GM19324 (cell line): Measurements from ENCODE around the gene MAPK11.

Source experiments
- ATAC-seq: cut with Tn5 transposase; IDR thresholded peaks from one replicate; pipeline ENCODE4 v1.9.1; 2021; ENCODE audit warnings: mild to moderate bottlenecking, moderate library complexity; ENCODE audit not compliant: unreplicated experiment, low FRiP score

The MAPK11 gene

GRCh38 chr22:50308986-50309600 lies 38.9 kb upstream of the MAPK11 start:
- ATAC-seq, result no peak

DNA sequence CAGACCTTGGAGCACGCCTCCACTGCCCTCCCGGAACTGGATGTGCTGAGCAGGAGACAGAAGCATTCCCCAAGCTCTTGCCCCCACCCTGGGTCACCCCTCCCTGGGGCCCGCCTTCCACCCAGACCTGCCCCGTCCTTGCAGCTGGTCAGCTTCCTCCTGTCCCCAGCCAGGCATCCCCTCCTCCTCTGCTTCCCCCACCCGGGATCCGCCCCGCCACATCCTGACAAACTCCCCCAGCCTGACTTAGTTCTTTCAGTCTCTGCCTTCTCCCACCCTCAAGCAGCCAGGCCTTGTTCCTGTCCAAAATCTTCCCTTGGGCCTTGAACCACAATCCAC lies 38.4 kb upstream of the MAPK11 start:
- ATAC-seq, result no peak

DNA sequence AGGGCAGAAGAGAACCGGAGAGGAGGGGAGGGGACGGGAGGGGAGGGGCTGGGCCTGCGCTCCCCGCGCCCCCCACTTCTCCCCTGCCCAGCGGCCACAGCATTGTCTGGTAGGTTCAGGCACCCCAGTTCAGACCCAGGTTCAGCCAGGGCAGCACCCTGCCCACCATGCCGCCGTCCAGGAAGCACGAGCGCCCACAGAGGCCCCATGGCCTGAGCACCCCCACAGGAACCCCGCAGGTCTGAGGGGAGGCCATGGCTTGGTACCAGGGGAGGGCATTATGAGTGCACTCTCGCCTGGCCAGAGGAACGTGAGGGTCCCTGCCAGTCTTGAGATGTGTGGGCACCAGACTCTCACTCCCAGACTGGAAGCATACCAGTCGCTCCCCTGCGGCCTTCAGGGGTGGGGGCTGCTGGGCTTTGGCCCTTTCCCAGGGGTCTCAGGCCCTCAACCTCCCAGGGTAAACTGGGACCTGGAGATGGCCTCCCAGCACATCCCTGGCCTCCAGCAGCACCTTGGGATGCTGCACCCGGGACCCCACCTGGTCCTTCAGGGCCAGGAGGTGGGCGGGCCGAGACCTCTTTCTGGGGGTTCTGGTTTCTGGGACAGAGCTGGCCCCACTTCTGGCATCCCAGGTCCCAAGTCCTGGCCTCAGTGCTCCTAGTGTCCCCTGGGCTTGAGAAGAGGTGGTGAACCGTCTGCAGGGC lies 37.9 kb upstream of the MAPK11 start:
- no peak for ATAC-seq

DNA sequence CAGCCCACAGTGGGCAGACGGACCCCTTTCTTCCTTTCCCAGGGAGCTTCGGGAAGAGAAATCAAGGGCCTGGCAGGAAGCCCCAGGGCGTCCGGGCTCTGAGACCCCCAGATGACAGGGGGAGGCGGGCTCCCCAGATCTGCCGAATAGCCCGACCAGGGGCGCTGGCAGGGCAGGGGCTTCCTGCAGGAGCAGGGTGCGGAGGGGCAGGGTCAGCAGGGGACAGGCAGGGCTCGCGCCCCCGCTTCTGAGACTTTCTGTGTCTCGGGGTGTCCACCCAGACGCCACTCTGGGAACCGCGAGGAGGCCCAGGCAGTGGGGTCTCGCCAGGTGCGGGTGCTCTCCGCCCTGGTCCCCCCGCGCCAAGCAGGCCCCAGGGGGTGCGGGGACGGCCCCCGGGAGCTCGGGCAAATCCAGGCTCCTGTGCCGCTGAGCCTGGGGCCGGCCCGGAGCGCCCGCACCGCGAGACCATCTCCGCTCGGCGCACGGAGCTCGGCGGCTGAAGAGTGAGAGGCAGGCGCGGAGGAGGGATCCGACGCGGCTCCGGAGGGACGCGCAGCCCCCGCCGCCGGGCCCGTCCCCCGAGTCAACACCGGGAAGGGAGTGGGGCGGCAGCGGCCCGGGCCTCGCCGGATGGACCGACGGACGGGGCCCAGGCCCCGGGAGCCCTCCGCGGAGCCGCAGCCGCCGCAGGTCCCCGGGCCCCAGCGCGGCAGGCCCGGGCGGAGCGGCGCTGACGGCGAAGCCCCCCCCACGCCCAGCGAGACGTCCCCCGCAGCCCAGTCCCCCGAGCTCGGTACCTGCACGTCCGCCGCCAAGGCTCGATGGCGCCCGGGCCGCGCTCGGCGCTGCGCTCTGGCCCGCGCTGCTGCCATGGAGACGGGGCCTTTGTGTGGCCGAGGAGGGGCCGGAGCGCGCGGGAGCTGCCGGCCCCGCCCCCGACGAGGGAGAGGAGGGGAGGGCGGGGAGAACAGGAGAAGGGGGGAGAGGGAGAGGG lies 36.9 kb upstream of the MAPK11 start, which contains the start of gene PLXNB2:
Gene PLXNB2, minus strand, starts transcription at position 894 of the 997 bp plus-strand sequence. CDS start 17,062 bp downstream, outside the sequence.
- peak; percentile 38 for ATAC-seq

GRCh38 chr22:50305923-50306566 lies 35.9 kb upstream of the MAPK11 start:
- no peak for ATAC-seq

DNA sequence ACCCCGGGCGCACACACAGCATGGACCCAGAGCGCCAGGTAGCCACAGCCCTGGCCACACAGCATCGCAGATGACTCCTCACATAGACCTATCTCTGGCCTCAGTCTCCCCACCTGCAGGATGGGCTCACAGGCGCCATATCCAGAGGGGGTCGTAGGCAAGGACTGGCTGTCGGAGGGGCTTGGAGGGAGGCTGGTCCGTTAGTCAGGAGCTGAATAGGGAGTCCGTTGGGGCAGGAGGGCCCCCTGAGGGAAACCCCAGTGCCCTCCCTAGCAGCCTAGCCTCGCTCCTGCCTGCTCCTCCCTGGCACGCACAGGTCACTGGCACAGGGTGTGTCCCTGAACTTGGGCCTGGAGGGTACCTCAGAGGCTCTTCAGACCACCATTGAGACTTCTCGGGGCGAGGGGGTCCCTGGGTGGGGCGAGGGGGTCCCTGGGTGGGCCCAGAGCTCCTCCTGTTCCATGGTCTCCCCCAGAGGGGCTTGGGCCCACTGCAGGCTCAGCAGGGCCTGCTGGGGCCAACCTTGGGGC lies 35.3 kb upstream of the MAPK11 start:
- no peak for ATAC-seq

DNA sequence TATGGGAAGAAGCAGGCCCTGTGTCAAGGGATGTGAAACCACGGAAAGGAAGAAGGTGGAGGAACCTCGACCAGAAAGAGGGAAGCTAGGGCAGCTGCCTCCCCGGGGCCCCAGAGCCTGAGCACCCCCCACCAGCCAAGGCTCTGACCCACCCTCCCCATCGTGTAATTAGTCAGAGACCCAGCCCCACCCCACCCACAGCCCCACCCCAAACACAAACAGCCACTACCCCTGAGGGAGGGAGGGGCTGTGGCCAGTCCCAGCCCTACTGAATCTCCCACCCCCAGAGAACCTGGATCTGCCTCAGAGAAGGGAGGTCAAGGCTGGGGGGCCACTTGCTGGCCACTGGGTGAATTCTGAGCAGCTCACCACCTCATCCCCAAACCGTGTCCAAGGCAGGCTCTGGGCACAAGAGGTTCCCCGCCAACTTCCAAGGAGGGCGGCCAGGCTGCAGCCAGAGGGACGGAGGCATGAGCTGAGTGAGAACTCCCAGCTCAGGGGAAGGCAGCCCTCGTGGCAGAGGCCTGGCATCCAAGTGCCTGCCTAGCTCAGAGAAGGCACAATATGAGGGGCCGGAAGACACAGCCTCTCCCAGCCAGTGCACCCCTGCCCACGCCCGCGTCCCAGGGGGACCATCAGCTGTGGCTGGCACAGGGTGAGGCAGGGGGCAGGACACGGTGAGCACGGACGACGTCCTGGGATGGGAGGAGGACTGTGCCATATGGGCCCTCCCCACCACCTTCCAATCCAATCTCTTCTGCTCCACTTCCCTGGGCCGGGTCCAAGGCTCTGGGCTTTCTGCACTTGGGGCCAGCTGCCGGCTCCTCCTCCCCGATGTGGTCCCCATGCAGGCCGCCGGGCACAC lies 34.6 kb upstream of the MAPK11 start:
- no peak for ATAC-seq

DNA sequence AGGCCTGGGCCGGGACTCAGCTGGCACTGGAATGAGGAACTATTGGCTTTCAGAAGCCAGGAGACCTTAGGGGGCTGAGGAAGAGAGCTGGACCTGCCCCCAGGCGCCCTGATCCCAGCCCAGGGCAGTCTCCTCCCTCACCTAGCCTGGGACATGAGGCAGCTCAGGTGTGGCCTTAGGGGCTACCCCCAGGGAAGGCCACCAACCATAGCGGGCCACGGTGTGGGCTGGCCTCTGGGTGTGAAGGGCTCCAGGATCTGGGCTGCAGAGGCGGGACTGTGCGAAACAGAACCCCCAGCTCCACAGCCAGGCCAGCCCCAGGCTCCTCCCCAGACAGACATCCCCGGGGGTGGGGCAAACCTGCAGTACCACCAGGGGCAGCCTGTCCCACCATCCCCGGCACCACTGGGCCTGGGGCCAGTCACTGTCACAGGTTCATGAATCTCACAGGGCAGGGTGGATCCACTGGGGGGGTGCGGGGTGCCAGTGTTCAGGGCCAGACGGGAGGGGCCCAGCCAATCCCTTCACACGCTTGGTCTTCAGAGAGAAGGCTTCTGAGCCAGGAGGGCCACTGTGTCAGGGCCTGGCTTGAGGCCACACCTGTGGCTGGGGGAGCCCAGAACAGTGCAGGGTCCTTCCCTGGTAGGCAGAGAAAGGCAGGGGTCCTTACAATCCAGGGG lies 33.8 kb upstream of the MAPK11 start:
- no peak for ATAC-seq

DNA sequence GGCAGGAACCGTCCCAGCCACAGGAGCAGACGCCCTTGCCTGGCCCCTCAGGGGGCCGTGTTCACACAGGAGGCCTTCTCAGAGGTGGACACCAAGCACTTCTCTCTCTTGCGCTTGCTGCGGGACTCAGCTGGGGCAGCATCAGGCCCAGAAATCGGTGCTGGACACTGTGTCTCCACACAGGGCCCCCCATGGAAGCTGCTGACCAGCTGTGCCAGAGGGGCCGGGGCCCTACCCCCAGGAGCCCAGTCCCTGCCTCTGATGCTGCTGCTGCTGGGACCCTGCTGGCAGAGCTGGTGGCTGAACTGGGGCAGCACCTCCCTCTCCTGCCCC lies 33.3 kb upstream of the MAPK11 start:
- no peak for ATAC-seq

- no peak for ATAC-seq
Measured at GRCh38 chr22:50302564-50302963, 32.4 kb upstream of the MAPK11 start.

DNA sequence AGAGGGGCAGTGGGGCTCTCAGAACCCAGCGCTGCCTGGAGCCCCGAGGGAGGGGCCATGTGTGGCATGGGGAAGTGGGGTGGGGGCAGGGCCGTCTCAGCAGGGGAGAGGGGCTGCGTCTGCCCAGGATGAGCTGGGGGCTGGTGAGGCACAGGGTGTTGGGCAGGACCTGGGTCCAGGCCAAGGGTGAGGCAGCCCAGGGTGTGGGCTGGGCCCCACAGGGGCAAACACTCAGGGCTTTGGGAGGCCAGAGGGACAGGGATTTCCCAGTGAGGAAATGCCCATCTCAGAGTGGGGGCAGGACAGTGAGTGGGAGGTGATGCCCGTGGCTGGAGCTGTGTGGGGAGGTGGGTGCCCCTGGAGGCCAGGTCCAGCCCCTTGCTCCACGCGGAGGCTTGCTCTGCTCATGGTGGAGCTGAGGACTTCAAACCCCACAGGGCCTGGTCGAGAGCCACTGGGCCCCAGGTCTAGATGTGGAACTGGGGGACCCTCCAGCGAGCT lies 31.9 kb upstream of the MAPK11 start:
- ATAC-seq, result no peak

DNA sequence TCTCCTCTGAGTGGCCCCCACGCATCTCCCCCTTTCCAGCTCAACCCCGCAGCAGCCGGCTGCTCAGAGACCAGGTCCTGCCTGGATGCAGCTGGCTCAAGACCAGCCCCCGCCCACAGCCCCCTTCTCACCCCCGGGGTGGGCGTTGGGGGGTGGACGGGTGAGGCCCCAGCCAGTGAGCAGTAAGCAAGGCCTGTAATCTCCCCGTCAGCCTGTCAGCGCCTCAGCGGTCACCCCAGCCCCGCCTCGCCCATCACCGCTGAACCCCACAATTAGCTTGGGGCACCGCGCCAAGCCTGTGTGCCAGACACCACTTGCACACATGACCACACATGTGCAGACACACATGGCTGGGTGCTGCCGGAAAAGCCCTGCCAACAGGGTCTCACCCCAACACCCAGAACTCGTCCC lies 31.4 kb upstream of the MAPK11 start:
- ATAC-seq, result no peak

- ATAC-seq, result no peak
Measured at GRCh38 chr22:50300620-50301257, 30.6 kb upstream of the MAPK11 start.

GRCh38 chr22:50299785-50300619 lies 29.8 kb upstream of the MAPK11 start:
- no peak for ATAC-seq

DNA sequence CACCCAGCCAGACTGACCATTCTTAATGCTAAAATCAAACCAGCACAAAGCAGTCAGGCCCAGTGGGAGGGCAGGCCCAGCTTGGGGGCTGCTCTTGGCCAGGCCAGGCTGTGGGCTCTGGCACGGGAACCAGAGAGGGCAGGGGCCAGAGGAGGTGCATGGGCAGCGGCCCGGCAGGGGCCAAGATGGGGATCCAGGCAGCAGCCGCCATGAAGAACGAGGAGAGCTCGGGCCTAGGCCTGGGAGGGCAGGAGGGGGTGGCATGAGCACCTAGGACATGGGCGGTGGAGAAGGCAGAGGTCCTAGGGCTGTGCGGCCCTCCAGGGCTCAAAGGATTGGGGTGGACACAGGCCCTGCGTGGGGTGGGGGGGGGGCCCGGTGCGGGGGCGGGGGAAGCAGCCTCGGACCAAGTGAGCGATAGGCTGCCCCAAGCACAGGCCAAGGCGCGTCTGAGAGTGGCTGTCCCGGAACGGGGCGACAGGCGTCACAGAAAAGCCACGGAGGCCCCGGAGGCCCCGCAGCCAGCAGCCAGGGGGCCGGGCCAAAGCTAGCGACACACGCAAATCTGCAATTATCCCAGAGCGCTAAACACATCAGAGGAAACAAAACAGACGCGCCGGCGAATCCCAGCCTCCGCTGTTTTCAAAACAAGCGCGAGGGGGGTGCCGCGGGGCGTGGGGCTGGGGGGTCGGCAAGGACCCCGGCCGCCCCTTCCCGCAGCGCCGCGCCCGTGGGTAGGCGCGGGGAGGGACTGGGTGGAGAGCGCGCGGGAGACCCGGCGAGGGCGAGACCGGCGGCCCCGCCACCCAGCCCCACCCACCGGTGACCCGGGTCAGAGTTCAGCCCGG lies 29.0 kb upstream of the MAPK11 start:
- ATAC-seq, result no peak

GRCh38 chr22:50298266-50298637 lies 28.1 kb upstream of the MAPK11 start:
- ATAC-seq, result no peak
